SK-N-SH (cell line): ENCODE measurements around the gene BHMT. TPM values are rescaled to one million over a fixed set of nuclear protein-coding genes. Genes with fewer than 3 reads are reported as not detected.

Experiments
- CTCF ChIA-PET: fragments of 300-600, 350-600 bp; formaldehyde crosslinking; extraction: SDS; loops from one replicate; lab custom pipeline; 2021; lab: Yijun Ruan, JAX
- POLR2A ChIA-PET: fragments of 350-600 bp; sonication (Branson Sonifier 250); formaldehyde crosslinking; extraction: SDS; loops from one replicate; lab custom pipeline; 2020; ENCODE audit warnings: antibody characterized with exemption, inconsistent platforms; lab: Yijun Ruan, JAX
- DNase-seq: peaks from one replicate; pipeline ENCODE4 v3.0.0; 2012
- H2AFZ ChIP-seq: fragments of 200-600 bp; sonication (generic); 2 replicates; pipeline ENCODE4 v1.8.1; 2016; ENCODE audit warnings: antibody characterized with exemption, mild to moderate bottlenecking, low read depth
- H3F3A ChIP-seq: fragments of 200-600 bp; sonication (generic); replicated peaks from 2 replicates; pipeline ENCODE3; 2016; ENCODE audit warnings: antibody characterized with exemption, mild to moderate bottlenecking; ENCODE audit not compliant: insufficient read depth
- H3K27ac ChIP-seq, 2 experiments: fragments of 200-500 bp in 1 of 2; fragments of 200-600 bp in 1 of 2; sonication (Bioruptor generic) in 1 of 2; sonication (generic), shearing (Covaris generic) in 1 of 2; 2 replicates each; pipeline versions ENCODE4 v1.5.1 to v1.6.1; 2014 to 2016; ENCODE audit warnings: low read depth in 2 of 2, inconsistent platforms in 1 of 2, low read length in 1 of 2, mild to moderate bottlenecking in 1 of 2, mixed read lengths in 1 of 2
- H3K27me3 ChIP-seq: fragments of 200-600 bp; sonication (generic), shearing (Covaris generic); 2 replicates; pipeline ENCODE4 v1.6.1; 2016; ENCODE audit warnings: mixed run types; ENCODE audit not compliant: insufficient read depth
- H3K36me3 ChIP-seq, 2 experiments: fragments of 200-500 bp in 1 of 2; fragments of 200-600 bp in 1 of 2; sonication (Bioruptor generic) in 1 of 2; sonication (generic) in 1 of 2; replicated peaks in 1 of 2; 2 replicates each; pipeline versions ENCODE3 to v1.5.1; 2014 to 2016; ENCODE audit warnings: low read length in 1 of 2, mild to moderate bottlenecking in 1 of 2; ENCODE audit not compliant: insufficient read depth in 2 of 2, control insufficient read depth in 1 of 2
- H3K4me1 ChIP-seq, 2 experiments: fragments of 200-500 bp in 1 of 2; fragments of 200-600 bp in 1 of 2; sonication (Bioruptor generic) in 1 of 2; sonication (generic), shearing (Covaris generic) in 1 of 2; 2 replicates each; pipeline versions ENCODE4 v1.5.1 to v1.6.1; 2014 to 2016; ENCODE audit warnings: low read depth in 1 of 2, low read length in 1 of 2, mixed run types in 1 of 2; ENCODE audit not compliant: insufficient read depth in 2 of 2, control insufficient read depth in 1 of 2
- H3K4me2 ChIP-seq: fragments of 200-600 bp; sonication (generic), shearing (Covaris generic); 2 replicates; pipeline ENCODE4 v1.6.1; 2017; ENCODE audit warnings: mixed run types
- H3K4me3 ChIP-seq, 2 experiments: fragments of 200-500 bp in 1 of 2; fragments of 200-600 bp in 1 of 2; sonication (Bioruptor generic) in 1 of 2; sonication (generic), shearing (Covaris generic) in 1 of 2; 2 replicates each; pipeline versions ENCODE4 v1.5.1 to v1.8.1; 2014 to 2016; ENCODE audit warnings: low read depth in 2 of 2, inconsistent platforms in 1 of 2, low read length in 1 of 2, mild to moderate bottlenecking in 1 of 2, mixed read lengths in 1 of 2, moderate library complexity in 1 of 2
- H3K79me2 ChIP-seq: fragments of 200-600 bp; sonication (generic); 2 replicates; pipeline ENCODE4 v1.8.1; 2017; ENCODE audit warnings: mild to moderate bottlenecking; ENCODE audit not compliant: insufficient read depth
- H3K9ac ChIP-seq: fragments of 200-600 bp; sonication (generic); 2 replicates; pipeline ENCODE4 v1.6.1; 2017; ENCODE audit warnings: mixed run types
- H3K9me2 ChIP-seq: fragments of 200-600 bp; sonication (generic); 2 replicates; pipeline ENCODE4 v1.6.1; 2017; ENCODE audit warnings: mixed run types
- H3K9me3 ChIP-seq: fragments of 200-600 bp; sonication (generic); 2 replicates; pipeline ENCODE4 v1.6.1; 2017; ENCODE audit warnings: mixed run types, mild to moderate bottlenecking, moderate library complexity
- H4K20me1 ChIP-seq: fragments of 200-600 bp; sonication (generic); 2 replicates; pipeline ENCODE4 v1.6.1; 2017; ENCODE audit warnings: mild to moderate bottlenecking, mixed run types; ENCODE audit not compliant: insufficient read depth
- ELF1 ChIP-seq: IDR thresholded peaks from 2 replicates; pipeline ENCODE4 v1.4.0; 2012
- EP300 ChIP-seq, 2 experiments: IDR thresholded peaks; 2 replicates each; pipeline versions ENCODE4 v1.4.0 to v1.6.1; 2012; ENCODE audit warnings: borderline replicate concordance in 1 of 2, low read depth in 1 of 2, low read length in 1 of 2
- EZH2phosphoT487 ChIP-seq: fragments of 200-600 bp; sonication (generic); IDR thresholded peaks from 2 replicates; pipeline ENCODE4 v1.6.1; 2017; ENCODE audit warnings: low read depth, mixed run types, mild to moderate bottlenecking, antibody characterized with exemption, moderate library complexity, borderline replicate concordance
- FOXJ3 ChIP-seq: sonication (generic); formaldehyde crosslinking; IDR thresholded peaks from 2 replicates; pipeline ENCODE4 v1.5.1; 2020; ENCODE audit warnings: mild to moderate bottlenecking, missing genetic modification reagents
- GATA2 ChIP-seq: sonication (generic); formaldehyde crosslinking; IDR thresholded peaks from 2 replicates; pipeline ENCODE4 v1.5.0; 2020; ENCODE audit warnings: mild to moderate bottlenecking, missing genetic modification reagents
- JUND ChIP-seq: IDR thresholded peaks from 2 replicates; pipeline ENCODE4 v1.4.0; 2012
- MEF2A ChIP-seq: IDR thresholded peaks from 2 replicates; pipeline ENCODE4 v1.4.0; 2012; ENCODE audit warnings: low read depth, borderline replicate concordance
- MXI1 ChIP-seq: IDR thresholded peaks from 2 replicates; pipeline ENCODE4 v1.6.1; 2012; ENCODE audit warnings: mild to moderate bottlenecking, low read depth, low read length, improper control_type of control experiment
- NFIC ChIP-seq: IDR thresholded peaks from 2 replicates; pipeline ENCODE4 v1.4.0; 2012; ENCODE audit warnings: borderline replicate concordance
- RCOR1 ChIP-seq: fragments of 150-350 bp; IDR thresholded peaks from 2 replicates; pipeline ENCODE4 v1.6.1; 2017; ENCODE audit warnings: antibody characterized with exemption, low read length
- RFX5 ChIP-seq: IDR thresholded peaks from 2 replicates; pipeline ENCODE4 v1.6.1; 2012; ENCODE audit warnings: mild to moderate bottlenecking, improper control_type of control experiment, low read length
- TCF12 ChIP-seq: IDR thresholded peaks from 2 replicates; pipeline ENCODE4 v1.4.0; 2012
- TEAD4 ChIP-seq: IDR thresholded peaks from 2 replicates; pipeline ENCODE4 v1.4.0; 2012; ENCODE audit warnings: mild to moderate bottlenecking, borderline replicate concordance; ENCODE audit not compliant: insufficient read depth
- YY1 ChIP-seq: IDR thresholded peaks from 2 replicates; pipeline ENCODE4 v1.4.0; 2012; ENCODE audit warnings: low read depth, mild to moderate bottlenecking
- WGBS: methylation state at CpG from one replicate; pipeline ENCODE4 v1.1.6; 2017; ENCODE audit warnings: low lambda C conversion rate; 5-methylcytosine and 5-hydroxymethylcytosine counted together
- polyA plus RNA-seq, 3 experiments: library from polyadenylated mRNA; depleted of rRNA; stranded (reverse); fragments of >200 nt; gene quantifications; 2 replicates each; pipeline ENCODE4 v1.2.3, GENCODE V29; 2012
- TF ChIP-seq, protein P1 (sequence below): fragments of 150-350 bp; IDR thresholded peaks from 2 replicates; pipeline ENCODE4 v1.6.1; 2017; ENCODE audit warnings: antibody characterized with exemption, low read length, low read depth, borderline replicate concordance
- TF ChIP-seq, protein P2 (sequence below): IDR thresholded peaks from 2 replicates; pipeline ENCODE4 v1.4.0; 2012; ENCODE audit warnings: low read depth
- TF ChIP-seq, protein P3 (sequence below): IDR thresholded peaks from 2 replicates; pipeline ENCODE4 v1.6.1; 2012; ENCODE audit warnings: mild to moderate bottlenecking, low read depth, low read length, moderate library complexity
- TF ChIP-seq, protein P4 (sequence below): fragments of 200-600 bp; sonication (generic); IDR thresholded peaks from 2 replicates; pipeline ENCODE4 v1.6.1; 2017; ENCODE audit warnings: antibody characterized with exemption, mild to moderate bottlenecking, moderate library complexity

The BHMT gene
- polyA plus RNA-seq, 1 of the 3 experiments (the other 2 are of a cell fraction) = not detected

DNA sequence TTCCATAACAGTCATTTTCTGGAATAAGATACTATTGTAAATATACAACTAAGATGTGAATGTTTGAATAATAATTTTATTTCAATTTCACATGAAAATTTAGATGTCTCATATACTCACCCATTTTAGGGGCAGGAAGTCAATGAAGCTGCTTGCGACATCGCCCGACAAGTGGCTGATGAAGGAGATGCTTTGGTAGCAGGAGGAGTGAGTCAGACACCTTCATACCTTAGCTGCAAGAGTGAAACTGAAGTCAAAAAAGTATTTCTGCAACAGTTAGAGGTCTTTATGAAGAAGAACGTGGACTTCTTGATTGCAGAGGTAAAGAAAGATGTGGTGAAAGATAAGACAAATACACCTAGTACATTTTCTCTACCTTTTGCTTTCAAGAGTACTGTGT, 8.6 kb downstream of the BHMT start:
- no peaks in the 10 kb centered on the region for H3F3A ChIP-seq
- H3K9me3 ChIP-seq = no peaks in the 10 kb centered on the region
- H3K4me1 ChIP-seq = no peaks in the 10 kb centered on the region
- no peak overlapping the region for H3K4me2 ChIP-seq
- H3K9me2 ChIP-seq = no peaks in the 10 kb centered on the region
- no peak overlapping the region for H3K9ac ChIP-seq
- no peaks in the 10 kb centered on the region for H3K36me3 ChIP-seq
- WGBS = 88% methylated on average over 4 of the region's 4 CpGs
- no peak for DNase-seq
- H2AFZ ChIP-seq = no peak overlapping the region
- H3K4me3 ChIP-seq = no peak overlapping the region
- H3K27ac ChIP-seq = no peak overlapping the region
- TF ChIP-seq, protein P1, sequence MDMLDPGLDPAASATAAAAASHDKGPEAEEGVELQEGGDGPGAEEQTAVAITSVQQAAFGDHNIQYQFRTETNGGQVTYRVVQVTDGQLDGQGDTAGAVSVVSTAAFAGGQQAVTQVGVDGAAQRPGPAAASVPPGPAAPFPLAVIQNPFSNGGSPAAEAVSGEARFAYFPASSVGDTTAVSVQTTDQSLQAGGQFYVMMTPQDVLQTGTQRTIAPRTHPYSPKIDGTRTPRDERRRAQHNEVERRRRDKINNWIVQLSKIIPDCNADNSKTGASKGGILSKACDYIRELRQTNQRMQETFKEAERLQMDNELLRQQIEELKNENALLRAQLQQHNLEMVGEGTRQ = no peak
- TF ChIP-seq EP300 (IDR thresholded peaks at IDR 0.05; ENCODE audit: borderline replicate concordance in 1 of 2, low read depth in 1 of 2, low read length in 1 of 2) = no peak
- no peak for TF ChIP-seq YY1
- TF ChIP-seq NFIC = no peak
- no peak for TF ChIP-seq JUND
- TF ChIP-seq EZH2phosphoT487 = no peak
- no peak for TF ChIP-seq FOXJ3 (CRISPR knock-in tag)
- TF ChIP-seq, protein P2, sequence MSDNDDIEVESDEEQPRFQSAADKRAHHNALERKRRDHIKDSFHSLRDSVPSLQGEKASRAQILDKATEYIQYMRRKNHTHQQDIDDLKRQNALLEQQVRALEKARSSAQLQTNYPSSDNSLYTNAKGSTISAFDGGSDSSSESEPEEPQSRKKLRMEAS = no peak
- no peak for TF ChIP-seq TEAD4
- TF ChIP-seq, protein P3, sequence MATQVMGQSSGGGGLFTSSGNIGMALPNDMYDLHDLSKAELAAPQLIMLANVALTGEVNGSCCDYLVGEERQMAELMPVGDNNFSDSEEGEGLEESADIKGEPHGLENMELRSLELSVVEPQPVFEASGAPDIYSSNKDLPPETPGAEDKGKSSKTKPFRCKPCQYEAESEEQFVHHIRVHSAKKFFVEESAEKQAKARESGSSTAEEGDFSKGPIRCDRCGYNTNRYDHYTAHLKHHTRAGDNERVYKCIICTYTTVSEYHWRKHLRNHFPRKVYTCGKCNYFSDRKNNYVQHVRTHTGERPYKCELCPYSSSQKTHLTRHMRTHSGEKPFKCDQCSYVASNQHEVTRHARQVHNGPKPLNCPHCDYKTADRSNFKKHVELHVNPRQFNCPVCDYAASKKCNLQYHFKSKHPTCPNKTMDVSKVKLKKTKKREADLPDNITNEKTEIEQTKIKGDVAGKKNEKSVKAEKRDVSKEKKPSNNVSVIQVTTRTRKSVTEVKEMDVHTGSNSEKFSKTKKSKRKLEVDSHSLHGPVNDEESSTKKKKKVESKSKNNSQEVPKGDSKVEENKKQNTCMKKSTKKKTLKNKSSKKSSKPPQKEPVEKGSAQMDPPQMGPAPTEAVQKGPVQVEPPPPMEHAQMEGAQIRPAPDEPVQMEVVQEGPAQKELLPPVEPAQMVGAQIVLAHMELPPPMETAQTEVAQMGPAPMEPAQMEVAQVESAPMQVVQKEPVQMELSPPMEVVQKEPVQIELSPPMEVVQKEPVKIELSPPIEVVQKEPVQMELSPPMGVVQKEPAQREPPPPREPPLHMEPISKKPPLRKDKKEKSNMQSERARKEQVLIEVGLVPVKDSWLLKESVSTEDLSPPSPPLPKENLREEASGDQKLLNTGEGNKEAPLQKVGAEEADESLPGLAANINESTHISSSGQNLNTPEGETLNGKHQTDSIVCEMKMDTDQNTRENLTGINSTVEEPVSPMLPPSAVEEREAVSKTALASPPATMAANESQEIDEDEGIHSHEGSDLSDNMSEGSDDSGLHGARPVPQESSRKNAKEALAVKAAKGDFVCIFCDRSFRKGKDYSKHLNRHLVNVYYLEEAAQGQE = no peak
- no peak for TF ChIP-seq ELF1
- H3K27me3 ChIP-seq = no peaks in the 10 kb centered on the region
- H3K79me2 ChIP-seq = no peaks in the 10 kb centered on the region
- no peaks in the 10 kb centered on the region for H4K20me1 ChIP-seq
- POLR2A ChIA-PET = no interaction called here
- CTCF ChIA-PET = interaction anchor here (0.8 to 1.3 kb wide), 4 partner anchors 13 to 99 kb away, joined by 3 to 5 read pairs (median 4); no protein-coding TSS in a partner anchor

DNA sequence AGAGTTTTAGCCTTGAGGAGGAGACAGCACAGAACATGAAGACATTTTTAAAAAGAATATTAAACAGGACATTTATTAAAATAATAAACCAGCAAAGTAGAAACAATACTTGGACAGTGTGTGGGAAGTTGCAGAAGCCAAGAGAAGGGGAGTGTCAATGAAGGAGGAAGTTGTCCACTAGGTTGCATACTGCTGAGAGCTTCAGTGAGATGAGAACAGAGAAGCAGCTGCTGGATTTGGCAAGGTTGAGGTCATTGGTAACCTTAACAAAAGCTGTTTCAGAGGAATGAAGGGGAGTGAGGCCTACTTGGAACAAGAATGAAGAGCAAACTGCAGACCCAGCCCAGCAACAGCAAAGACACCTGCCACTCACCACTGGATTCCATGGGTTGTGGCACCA, 11.4 kb downstream of the BHMT start:
- Histone ChIP-seq H3K79me2 (no peaks in the 10 kb centered on the region), H3K9me2 (no peaks in the 10 kb centered on the region), H2AFZ (no peak overlapping the region), H3F3A (no peaks in the 10 kb centered on the region), H3K27ac (no peak overlapping the region), H4K20me1 (no peaks in the 10 kb centered on the region), H3K4me3 (no peak overlapping the region), H3K4me1 (no peaks in the 10 kb centered on the region), H3K4me2 (no peak overlapping the region), H3K27me3 (no peaks in the 10 kb centered on the region), H3K9ac (no peak overlapping the region), H3K36me3 (no peaks in the 10 kb centered on the region), H3K9me3 (no peaks in the 10 kb centered on the region)
- POLR2A ChIA-PET = no interaction called here
- CTCF ChIA-PET = interaction anchor here (2.2 to 6.6 kb wide), 2 partner anchors 99 to 102 kb away, joined by 7 to 42 read pairs; no protein-coding TSS in a partner anchor
- DNase-seq = no peak
- TF ChIP-seq RCOR1 (no peak), FOXJ3 (CRISPR knock-in tag) (no peak), RFX5 (no peak), TCF12 (no peak), MEF2A (no peak), TEAD4 (no peak), MXI1 (no peak), GATA2 (CRISPR knock-in tag) (no peak)
- TF ChIP-seq, protein P3 = no peak
- TF ChIP-seq, protein P2 = no peak
- TF ChIP-seq, protein P4, sequence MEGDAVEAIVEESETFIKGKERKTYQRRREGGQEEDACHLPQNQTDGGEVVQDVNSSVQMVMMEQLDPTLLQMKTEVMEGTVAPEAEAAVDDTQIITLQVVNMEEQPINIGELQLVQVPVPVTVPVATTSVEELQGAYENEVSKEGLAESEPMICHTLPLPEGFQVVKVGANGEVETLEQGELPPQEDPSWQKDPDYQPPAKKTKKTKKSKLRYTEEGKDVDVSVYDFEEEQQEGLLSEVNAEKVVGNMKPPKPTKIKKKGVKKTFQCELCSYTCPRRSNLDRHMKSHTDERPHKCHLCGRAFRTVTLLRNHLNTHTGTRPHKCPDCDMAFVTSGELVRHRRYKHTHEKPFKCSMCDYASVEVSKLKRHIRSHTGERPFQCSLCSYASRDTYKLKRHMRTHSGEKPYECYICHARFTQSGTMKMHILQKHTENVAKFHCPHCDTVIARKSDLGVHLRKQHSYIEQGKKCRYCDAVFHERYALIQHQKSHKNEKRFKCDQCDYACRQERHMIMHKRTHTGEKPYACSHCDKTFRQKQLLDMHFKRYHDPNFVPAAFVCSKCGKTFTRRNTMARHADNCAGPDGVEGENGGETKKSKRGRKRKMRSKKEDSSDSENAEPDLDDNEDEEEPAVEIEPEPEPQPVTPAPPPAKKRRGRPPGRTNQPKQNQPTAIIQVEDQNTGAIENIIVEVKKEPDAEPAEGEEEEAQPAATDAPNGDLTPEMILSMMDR = no peak
